Rectal smooth muscle tissue (tissue), 1 donor: ENCODE results near the gene BLTP3A.
"Not testable (repeated sequence)": the region's sequence is repeated elsewhere in the genome, so short reads cannot be mapped to it uniquely, and the experiment has no call there.

Source experiments
- H3K27ac ChIP-seq: one replicate; pipeline ENCODE4 v1.7.0; 2013; ENCODE audit warnings: low read depth, low read length, inconsistent platforms
- H3K27me3 ChIP-seq: one replicate; pipeline ENCODE4 v1.7.0; 2013; ENCODE audit warnings: low read length; ENCODE audit not compliant: control insufficient read depth, insufficient read depth
- H3K36me3 ChIP-seq: one replicate; pipeline ENCODE4 v1.7.0; 2013; ENCODE audit warnings: low read length; ENCODE audit not compliant: control insufficient read depth, insufficient read depth
- H3K4me1 ChIP-seq: one replicate; pipeline ENCODE4 v1.7.0; 2013; ENCODE audit warnings: low read length; ENCODE audit not compliant: control insufficient read depth, insufficient read depth
- H3K4me3 ChIP-seq: one replicate; pipeline ENCODE4 v1.7.0; 2013; ENCODE audit warnings: low read length
- H3K9ac ChIP-seq: one replicate; pipeline ENCODE4 v1.7.0; 2013; ENCODE audit warnings: low read length

Gene BLTP3A

DNA sequence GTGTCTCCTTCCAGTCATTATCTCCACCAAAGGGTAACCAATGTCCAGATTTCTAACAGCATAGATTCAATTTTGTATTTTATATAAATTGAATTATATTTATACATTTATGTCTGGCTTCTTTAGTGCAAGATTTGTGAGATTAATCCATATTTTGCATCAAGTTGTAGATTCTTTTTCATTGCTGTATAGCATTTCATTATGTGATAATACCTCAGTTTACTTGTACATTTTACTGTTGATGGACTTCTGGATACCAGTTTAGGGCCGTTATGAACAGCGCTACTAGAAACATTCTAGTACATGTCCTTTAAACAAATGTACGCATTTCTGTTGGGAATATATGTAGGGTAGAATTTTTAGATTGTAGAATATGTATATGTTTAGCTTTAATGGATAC lies 6.2 kb downstream of the BLTP3A start:
- Histone ChIP-seq H3K27me3 (no peaks in the 10 kb centered on the region), H3K4me1 (peaks cover 3% of the 10 kb centered on the region), H3K4me3 (no peak overlapping the region), H3K36me3 (no peaks in the 10 kb centered on the region), H3K9ac (no peak overlapping the region), H3K27ac (no peak overlapping the region)

GRCh38 chr6:34799547-34799946 lies 7.7 kb downstream of the BLTP3A start:
- Histone ChIP-seq H3K4me1 (no peaks in the 10 kb centered on the region), H3K9ac (no peak overlapping the region), H3K27ac (no peak overlapping the region), H3K27me3 (no peaks in the 10 kb centered on the region), H3K4me3 (no peak overlapping the region), H3K36me3 (no peaks in the 10 kb centered on the region)

DNA sequence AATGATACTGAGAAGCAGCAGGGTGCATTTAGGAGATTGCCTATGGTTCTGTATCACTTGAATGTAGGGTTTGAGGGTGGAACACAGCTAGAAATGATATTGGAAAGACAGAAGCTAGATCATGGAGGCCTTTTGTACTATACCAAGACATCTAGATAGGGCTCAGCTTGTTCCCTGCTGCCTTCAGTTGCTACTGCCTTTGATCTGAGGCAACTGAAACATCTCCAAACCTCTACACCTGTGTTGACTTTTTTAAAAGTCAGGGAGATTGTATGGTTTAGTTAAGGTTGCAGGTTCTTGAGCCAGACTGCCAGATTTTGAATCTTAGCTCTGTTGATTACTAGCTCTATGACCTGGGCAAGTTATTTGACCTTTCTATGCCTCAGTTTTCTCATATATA lies 12.7 kb downstream of the BLTP3A start:
- Histone ChIP-seq H3K4me3 (no peak overlapping the region), H3K4me1 (no peaks in the 10 kb centered on the region), H3K9ac (no peak overlapping the region), H3K27ac (no peak overlapping the region), H3K36me3 (no peaks in the 10 kb centered on the region), H3K27me3 (no peaks in the 10 kb centered on the region)

DNA sequence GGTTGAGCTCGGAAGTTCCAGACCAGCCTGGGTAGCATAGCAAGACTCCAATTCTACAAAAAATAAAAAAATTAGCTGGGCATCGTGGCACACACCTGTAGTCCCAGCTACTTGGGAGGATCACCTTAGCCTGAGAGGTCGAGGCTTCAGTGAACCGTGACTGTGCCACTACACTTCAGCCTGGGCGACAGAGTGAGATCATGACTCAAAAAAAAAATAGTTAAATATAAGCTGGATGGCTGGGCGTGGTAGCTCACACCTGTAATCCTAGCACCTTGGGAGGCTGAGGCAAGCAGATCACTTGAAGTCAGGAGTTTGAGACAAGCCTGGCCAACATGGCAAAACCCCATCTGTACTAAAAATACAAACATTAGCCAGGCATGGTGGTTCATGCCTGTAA lies 13.2 kb downstream of the BLTP3A start:
- not testable (repeated sequence) for H3K27me3 ChIP-seq

GRCh38 chr6:34806738-34807453 lies 15.0 kb downstream of the BLTP3A start:
- Histone ChIP-seq H3K27ac (no peak overlapping the region), H3K36me3 (no peaks in the 10 kb centered on the region), H3K4me3 (no peak overlapping the region), H3K9ac (no peak overlapping the region), H3K27me3 (no peaks in the 10 kb centered on the region), H3K4me1 (no peaks in the 10 kb centered on the region)

More for the DNA sequence above, 13.2 kb downstream of the BLTP3A start:
- H3K4me3 ChIP-seq, H3K27ac ChIP-seq, H3K36me3 ChIP-seq, H3K4me1 ChIP-seq, H3K9ac ChIP-seq: not testable (repeated sequence)

DNA sequence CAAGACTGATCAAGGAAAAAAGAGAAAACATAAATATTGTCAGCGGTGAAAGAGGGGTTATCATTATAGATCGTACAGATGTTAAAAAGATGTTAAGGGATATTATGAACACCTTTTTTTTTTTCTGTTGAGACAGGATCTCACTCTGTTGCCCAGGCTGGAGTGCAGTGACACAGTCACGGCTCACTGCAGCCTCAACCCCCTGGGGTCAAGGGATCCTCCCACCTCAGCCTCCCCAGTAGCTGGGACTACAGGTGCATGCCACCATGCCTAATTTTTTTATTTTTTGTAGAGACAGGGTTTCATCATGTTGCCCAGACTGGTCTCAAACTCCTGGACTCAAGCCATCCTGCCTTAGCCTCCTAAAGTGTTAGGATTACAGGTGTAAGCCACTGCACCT lies 16.6 kb downstream of the BLTP3A start:
- H3K27me3 ChIP-seq, H3K4me3 ChIP-seq, H3K9ac ChIP-seq, H3K4me1 ChIP-seq, H3K36me3 ChIP-seq, H3K27ac ChIP-seq: not testable (repeated sequence)

DNA sequence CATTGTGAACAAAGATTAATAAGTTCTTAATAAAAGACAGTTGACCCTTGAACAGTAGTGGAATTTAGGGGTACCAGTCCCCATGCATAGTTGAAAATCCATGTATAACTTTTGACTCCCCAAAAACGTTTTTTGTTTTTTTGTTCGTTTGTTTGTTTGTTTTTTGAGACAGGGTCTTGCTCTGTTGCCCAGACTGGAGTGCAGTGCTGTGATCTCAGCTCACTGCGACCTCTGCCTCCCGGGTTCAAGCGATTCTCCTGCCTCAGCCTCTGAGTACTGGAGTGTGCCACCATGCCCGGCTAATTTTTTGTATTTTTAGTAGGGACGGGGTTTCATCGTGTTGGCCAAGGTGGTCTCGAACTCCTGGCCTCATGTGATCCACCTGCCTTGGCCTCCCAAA lies 17.5 kb downstream of the BLTP3A start:
- H3K36me3 ChIP-seq, H3K4me1 ChIP-seq, H3K4me3 ChIP-seq, H3K27me3 ChIP-seq, H3K27ac ChIP-seq, H3K9ac ChIP-seq: not testable (repeated sequence)

DNA sequence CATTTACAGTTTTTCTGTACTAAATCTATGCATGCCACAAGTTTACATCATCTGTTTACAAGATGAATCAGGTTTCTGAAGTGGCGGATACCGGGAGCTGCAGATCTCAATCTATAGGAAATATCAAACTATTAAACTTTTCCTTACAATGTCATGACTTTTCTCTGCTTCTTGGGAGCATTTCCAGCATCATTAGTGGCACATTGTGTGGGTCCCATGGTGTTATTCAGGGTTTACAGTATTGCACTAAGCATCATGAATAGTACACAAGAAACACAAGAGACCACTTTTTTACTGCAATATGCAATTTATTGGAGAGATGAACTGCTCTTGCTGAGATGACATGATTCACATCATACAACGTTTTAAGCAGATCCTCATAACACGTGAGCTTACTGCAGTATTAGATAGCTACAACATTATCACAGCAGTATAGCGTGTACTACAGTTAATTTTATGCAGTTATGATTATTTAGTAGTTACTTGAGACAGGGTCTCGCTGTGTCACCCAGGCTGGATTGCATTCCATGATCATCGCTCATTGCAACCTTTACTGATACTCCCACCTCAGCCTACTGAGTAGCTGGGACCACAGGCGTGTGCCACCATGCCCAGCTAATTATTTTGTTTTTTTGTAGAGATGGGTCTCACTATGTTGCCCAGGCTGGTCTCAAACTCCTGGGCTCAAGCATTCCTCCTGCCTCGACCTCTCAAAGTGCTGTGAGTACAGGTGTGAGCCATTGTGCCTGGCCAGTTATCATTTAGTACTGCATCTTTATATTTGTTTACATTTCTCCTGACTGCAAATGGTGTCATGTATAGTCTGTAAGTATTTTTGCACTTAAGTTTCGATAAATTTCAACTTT lies 18.4 kb downstream of the BLTP3A start:
- H3K9ac ChIP-seq, result no peak overlapping the region
- H3K4me1 ChIP-seq, result no peaks in the 10 kb centered on the region
- no peaks in the 10 kb centered on the region for H3K36me3 ChIP-seq
- H3K27ac ChIP-seq, result no peak overlapping the region
- no peaks in the 10 kb centered on the region for H3K27me3 ChIP-seq
- no peak overlapping the region for H3K4me3 ChIP-seq

DNA sequence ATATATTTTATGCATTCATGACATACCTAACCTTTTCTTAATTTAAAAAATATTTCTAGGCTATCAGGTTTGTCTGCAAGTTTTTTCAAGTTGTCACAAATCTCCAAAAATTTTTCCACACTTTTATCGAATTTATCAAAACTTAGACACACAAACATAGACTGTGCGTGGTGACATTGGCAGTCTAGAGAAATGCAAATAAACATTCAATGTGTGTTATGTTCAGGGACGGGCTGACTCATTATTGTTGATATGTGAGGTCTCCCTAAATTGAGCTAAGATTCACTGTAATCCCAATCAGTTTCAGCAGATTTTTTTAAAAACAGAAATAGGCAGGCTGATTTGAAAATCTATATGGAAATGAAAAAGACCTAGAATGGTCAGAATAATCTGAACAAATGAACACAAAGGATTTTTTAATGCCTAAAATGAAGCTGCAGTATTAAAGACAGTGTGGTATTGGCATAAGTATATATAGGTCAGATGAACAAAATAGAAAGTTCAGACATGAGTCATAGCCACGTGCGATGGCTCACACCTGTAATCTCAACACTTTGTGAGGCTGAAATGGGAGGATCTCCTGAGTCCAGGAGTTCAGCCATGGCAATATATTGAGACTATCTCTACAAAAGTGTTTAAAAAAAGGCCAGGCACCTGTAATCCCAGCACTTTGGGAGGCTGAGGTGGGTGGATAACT lies 19.2 kb downstream of the BLTP3A start:
- Histone ChIP-seq H3K36me3 (no peaks in the 10 kb centered on the region), H3K4me3 (no peak overlapping the region), H3K27ac (no peak overlapping the region), H3K27me3 (no peaks in the 10 kb centered on the region), H3K4me1 (no peaks in the 10 kb centered on the region), H3K9ac (no peak overlapping the region)

- no peaks in the 10 kb centered on the region for H3K27me3 ChIP-seq
- no peaks in the 10 kb centered on the region for H3K36me3 ChIP-seq
- H3K4me1 ChIP-seq, result no peaks in the 10 kb centered on the region
- no peak overlapping the region for H3K4me3 ChIP-seq
- no peak overlapping the region for H3K27ac ChIP-seq
- H3K9ac ChIP-seq, result no peak overlapping the region
Observed at GRCh38 chr6:34813028-34813713, 21.3 kb downstream of the BLTP3A start.

GRCh38 chr6:34816635-34817301 lies 24.9 kb downstream of the BLTP3A start:
- H3K9ac ChIP-seq, result no peak overlapping the region
- H3K4me3 ChIP-seq, result no peak overlapping the region
- no peak overlapping the region for H3K27ac ChIP-seq
- H3K27me3 ChIP-seq, result no peaks in the 10 kb centered on the region
- H3K36me3 ChIP-seq, result peaks cover 3% of the 10 kb centered on the region
- no peaks in the 10 kb centered on the region for H3K4me1 ChIP-seq

DNA sequence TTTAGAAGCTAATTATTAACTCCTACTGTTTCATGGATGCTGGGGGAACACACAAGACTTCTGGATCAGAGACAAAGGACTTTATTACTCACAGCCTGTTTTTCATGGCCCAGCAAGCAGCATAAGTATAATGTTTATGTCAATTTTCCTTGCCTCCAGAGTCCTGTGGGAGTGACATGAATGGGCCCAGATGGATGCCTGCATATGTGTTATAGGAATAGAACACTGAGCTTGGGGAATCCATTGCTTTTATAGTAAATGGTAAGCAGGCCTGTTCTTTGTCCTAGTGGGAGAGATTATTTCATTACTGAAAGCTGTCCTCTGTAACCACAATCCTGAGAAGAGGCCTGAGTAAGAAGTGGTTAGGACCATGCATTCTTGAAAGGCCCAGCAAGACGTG lies 25.6 kb downstream of the BLTP3A start:
- no peak overlapping the region for H3K9ac ChIP-seq
- H3K36me3 ChIP-seq, result peaks cover 5% of the 10 kb centered on the region
- no peaks in the 10 kb centered on the region for H3K27me3 ChIP-seq
- H3K27ac ChIP-seq, result no peak overlapping the region
- H3K4me3 ChIP-seq, result no peak overlapping the region
- H3K4me1 ChIP-seq, result no peaks in the 10 kb centered on the region
